GM18951 (cell line): ENCODE measurements around the gene NKX6-2.

Source experiments
- POLR2A ChIP-seq: IDR thresholded peaks from 4 replicates; pipeline ENCODE4 v1.6.1; 2011; ENCODE audit warnings: mild to moderate bottlenecking; ENCODE audit not compliant: insufficient read length, insufficient read depth; ENCODE audit errors: extremely low read depth
- in situ Hi-C: fragments of 300-500 bp; cut with MboI; formaldehyde crosslinking; loops from one replicate; pipeline ENCODE4 v1.12.0; 2022; ENCODE audit warnings: low sequenced_read_pairs, mixed read lengths, inconsistent platforms; ENCODE audit not compliant: unreplicated experiment

Gene NKX6-2

DNA sequence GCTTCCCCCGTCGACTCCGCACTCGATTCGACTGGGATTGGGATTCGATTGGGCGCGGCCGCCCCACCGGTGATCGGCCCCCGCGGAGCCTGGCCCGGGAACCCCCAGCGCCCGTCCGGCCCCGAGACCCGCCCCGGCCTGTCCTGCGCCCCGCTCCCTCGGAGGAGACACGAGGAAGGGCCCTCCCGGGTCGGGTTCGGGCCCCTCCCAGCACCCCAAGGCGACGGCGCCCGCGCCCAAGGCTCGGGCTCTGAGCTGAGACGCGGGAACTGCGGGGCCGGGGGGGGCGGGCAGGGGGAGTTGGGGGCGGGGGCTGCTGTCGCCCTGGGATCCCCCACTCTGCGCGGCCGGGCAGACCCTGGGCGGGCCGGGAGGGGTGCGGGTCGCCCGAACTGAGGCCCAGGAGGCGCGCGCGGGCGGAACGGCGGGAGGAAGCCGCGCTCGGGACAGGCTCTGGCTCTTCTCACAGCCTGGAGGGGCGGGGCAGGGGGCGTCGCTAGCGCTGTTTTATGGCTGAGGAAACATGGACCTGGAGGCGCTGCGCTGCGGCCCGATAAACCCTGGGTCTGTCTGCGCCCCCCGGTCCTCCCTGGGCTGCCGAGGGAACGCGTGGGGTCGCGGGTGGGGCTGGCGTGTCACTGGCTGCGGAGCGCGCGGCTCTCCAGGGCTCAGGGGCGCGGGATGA, 1.7 kb upstream of the NKX6-2 start:
- no peak for TF ChIP-seq POLR2A
- in situ Hi-C loops: no loop called here

DNA sequence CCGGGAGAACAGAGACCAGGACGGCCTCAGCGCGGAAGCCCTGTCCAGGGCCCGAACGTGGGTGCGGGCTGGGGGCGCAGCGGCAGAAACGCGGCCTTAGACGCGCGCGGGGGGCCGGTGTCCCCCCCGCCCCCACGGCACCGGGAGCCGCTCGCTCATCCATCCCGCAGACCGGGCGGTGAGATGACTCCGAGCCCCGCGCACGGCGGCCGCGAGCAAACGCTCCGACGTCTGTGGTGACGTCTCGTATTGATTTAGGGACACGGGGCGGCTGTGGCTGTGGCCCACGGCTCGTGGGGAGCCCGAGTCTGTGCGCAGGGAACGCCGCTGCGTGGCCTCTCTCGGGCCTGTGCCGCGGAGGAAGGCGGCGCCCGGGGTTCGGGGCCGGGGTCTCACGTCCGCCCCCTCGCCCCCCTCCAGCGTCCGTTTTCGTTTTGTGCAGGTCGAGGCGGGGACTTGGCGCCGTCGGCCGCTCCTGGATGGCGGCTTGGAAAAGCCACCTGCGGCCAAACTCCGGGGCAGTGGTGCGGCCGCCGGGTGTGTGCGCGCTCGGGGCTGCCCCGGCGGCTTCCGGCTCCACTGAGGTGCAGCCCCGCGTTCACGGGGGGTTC, 1.0 kb upstream of the NKX6-2 start:
- no peak for TF ChIP-seq POLR2A
- in situ Hi-C loops: no loop called here

DNA sequence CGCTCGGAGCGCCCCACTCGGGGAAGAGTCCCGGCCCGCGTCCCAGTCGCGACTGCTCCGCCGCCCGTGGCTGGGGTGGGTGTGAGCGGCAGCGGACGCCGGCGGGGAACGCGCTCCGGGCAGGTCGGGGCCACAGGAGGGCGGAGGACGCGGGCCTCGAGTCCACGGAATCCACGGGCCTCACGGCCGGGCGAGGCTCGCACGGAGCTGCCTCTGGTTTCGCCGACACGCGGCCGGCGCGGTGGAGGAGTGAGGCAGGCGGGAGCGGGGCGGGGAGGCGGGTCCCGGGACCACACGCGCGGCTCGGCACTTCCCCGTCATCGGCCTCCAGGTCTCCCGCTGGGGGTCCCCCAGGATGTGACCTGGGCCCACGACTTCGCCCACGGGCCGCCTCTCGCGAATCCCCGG, 533 bp upstream of the NKX6-2 start:
- TF ChIP-seq POLR2A: no peak

DNA sequence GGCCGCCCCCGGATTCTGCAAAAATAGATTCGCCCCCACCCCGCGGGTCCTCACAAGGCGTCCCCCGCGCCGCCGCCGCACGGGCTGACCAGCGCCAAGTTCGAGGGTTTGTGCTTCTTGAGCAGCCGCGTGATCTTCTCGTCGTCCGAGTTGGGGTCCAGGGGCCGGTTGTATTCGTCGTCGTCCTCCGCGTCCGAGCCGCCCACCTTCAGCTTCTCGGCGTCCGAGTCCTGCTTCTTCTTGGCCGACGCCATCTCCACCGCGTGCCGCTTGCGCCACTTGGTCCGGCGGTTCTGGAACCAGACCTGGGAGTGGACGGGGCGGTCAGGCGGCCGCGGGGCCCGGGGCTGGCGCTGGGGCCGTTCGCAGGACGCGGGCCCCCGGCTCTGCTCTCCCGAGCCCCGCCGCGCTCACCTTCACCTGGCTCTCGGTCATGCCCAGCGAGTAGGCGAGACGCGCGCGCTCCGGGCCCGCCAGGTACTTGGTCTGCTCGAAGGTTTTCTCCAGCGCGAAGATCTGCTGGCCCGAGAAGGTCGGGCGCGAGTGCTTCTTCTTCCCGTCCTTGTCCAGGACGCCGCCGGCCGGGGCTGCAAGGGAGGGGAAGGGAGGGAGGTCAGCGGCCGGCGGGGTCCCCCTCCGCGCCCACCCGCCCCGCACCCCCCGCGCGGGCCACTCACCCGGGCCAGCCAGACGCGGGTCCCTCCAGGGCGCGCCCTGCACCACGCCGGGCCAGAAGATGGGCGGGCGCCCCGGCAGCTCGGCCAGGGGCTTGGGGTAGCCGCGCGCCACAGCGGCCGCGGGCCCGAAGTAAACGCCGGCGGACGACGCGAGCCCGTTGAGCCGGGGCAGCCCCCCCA, 853 bp downstream of the NKX6-2 start:
- in situ Hi-C loops: no loop called here
- no peak for TF ChIP-seq POLR2A

More for the DNA sequence above, 533 bp upstream of the NKX6-2 start:
- in situ Hi-C loops: no loop called here

DNA sequence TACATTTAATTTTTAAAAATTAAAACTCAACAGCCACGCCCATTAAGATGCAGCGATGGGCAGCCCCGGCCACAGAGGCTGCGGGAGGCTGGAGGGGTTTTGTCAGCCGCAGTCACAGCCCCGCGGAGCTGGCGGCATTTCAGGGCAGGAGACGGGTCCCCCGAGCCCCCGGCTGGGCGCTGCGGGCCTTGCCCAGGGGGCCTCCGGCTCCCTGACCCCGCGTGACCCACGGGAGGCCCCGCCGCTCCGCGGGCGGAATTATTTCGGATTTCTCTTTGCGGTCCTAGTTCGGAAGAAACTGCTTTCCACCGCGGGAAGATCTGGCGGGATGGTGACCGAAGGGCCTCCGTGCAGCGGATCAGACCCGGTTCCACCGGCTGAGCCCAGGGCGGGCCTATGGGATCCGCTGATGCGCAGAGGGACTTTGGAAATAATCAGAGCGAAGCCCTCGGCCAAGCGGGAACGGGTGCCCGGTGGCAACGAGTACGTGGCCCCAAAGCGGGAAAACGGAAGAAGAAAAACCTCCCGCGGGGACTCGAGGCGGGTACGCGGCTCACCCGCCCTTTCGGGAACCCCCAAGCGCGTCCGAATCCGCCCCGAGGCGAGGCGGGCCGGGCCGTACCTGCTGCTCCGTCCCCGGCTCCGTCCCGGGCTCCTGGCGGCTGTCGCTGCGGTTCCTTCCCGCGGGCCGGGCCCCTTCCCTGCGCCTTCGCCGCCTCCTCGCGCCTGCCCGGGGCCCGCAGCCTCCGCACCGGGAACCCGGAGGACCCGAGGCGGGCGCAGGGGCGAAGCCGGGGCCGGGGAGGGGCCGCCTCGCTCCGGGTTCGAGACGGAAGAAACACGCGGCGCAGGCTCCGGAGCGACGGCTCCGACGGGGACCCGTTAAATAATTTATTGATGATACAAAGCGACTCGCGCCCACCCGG, 1.7 kb downstream of the NKX6-2 start:
- no peak for TF ChIP-seq POLR2A
- in situ Hi-C loops: no loop called here

DNA sequence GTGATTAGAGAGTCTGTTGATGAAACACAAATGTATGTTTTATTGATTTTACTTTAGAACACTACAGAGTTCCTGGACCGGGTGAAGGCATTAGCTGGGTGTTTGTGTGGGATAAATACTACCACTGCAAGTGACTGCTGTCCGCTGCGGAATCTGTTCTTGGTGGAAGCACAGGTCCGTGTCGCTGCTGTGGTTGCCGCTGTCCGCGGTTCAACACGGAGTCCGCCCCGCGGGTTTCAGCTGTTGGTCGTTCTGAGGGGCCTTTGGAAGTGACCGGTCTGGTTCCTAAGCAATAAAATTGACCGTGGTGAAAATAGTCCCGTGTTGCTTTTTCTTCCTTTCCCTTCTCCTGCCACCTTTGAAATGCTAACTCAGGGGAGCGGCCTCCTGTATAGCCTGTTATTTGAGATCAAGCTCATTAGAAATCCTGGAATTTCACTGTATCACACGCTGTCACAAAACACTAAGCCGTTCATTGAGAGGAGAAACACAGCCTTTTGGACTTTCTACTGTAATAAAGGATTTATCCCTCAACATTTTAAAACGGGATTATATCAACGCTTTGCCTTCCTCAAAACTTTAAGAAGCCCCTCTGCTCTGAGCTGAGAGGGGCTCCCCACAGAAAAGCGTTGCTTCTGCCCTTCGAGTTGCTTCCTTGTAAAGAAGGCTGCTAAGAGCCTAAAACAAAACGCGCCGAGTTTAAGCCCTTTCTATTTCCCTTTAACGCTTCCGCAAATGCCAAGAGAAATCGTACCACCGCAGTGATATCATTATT, 2.6 kb downstream of the NKX6-2 start:
- no peak for TF ChIP-seq POLR2A
- in situ Hi-C loops: no loop called here

DNA sequence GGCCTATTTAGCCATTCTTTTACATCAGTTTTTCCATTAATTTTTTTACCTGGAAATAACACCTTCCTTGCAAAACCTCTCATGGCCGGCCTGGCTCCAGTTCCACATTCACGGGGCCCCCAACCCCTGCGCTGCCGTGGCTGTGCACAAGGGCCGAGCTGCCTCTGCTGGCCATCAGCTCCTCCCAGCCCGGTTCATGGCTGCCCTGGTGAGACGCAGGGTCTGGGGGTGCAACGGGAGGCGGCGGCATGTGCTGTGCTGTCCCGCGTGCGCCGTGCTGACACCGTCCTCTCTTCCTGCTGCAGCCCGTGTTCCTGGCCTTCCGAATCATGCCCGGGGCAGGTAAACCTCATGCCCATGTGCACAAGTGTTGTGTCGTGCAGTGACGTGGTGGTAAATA, 4.4 kb downstream of the NKX6-2 start:
- in situ Hi-C loops: no loop called here
- no peak for TF ChIP-seq POLR2A

DNA sequence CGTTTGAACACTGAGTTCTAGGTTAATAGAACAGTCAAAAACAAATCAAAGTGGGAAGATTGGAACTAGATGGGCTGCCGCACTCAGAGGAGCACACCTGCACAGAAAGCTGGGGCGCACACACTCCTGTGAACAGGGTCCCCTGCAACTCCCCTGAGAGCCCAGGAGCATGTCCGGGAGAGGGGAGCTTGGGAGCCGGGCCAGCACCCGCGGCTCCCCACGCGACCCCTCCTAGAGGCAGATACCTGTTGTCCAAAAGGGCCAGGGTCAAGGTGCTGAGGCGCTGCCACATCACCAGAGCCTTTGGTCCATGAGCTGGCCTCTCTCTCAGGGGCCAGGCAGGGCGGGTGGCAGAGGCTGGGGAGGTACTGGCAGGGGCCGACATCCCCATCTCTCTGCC, 5.6 kb downstream of the NKX6-2 start:
- in situ Hi-C loops: no loop called here
- no peak for TF ChIP-seq POLR2A

DNA sequence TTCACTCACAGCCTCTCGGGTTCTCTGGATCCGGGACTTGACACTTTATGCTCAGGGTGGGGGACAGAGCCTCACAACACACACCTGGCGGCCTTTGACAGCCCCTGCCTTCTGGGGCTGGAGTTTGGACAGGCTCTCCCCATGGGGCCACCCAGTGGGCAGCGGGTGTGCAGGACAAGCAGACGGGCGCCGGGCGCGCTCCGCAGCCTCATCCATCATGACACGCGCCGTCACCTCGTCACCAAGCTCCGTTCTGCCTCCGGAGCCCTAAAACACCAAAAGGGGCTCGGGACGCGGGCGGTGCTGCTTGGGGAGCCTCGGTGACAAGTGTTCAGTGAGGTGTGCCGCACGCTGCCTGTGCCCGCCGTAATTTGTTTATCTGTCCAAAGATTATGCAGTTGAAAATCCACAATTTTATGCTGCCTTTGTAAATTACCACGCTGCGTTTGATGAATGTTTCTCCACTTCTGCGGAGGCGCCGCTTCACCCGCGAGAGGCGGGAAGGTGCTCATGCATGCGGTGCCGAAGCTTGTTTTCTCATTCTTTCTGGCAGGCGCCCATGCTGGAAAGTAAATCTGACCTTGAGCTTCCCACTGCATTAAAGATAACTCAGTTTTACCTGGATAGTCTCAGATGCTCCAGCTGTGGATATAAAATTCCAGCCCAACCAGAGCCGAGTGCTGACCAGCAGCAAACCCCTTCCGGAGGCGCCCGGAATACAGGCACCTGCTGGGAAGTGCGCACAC, 6.2 kb downstream of the NKX6-2 start:
- TF ChIP-seq POLR2A: no peak
- in situ Hi-C loops: no loop called here

DNA sequence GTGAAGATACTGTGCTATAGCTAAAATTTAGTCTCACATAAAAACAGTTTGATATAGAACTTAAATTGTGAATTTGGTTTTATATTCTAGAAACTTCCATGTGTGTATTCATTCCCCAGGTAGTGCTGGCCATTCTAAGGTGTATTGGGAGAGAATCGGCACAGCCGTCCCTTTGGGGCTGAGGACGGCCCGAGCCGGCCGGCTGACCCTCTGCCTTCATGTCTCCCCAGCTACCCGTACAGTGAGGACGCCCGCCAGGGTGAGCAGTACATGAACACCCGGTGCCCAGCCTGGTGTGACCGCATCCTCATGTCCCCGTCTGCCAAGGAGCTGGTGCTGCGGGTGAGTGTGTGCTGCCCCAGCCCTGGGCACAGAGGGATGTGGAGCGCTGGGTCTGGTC, 8.5 kb downstream of the NKX6-2 start:
- no peak for TF ChIP-seq POLR2A
- in situ Hi-C loops: no loop called here

DNA sequence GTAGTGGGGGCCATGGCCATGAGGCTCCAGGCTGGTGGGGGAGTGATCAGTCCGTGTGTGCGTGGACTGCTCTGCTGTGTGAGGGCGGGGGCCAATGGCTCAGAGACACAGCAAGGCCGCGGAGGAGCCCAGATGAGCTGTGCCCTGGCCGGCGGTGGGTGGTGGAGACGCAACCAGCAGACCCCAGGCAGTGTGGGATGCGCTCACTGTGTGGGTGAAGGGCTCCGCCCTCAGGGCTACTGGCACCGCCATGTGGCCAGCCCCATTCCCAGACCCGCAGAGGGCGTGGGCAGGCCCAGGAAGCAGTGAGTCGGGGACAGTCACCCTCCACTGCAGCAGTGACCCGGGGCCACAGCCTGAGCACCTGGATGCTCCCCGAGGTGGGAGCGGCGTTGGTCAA, 9.1 kb downstream of the NKX6-2 start:
- in situ Hi-C loops: no loop called here
- TF ChIP-seq POLR2A: no peak
